ENCODE measurements around the gene ERI2.

The ERI2 gene

GRCh38 chr16:20806168-20807050 is at the start of gene ERI2, which contains the start of gene REXO5:
ERI2 (minus strand) TSS chr16:20806472; CDS start chr16:20806430, 42 bp downstream.
REXO5 (plus strand) TSS chr16:20806527; CDS start chr16:20806954, 427 bp downstream.
- DNase-seq (ENCODE audit: low spot score): peak; percentile 97

DNA sequence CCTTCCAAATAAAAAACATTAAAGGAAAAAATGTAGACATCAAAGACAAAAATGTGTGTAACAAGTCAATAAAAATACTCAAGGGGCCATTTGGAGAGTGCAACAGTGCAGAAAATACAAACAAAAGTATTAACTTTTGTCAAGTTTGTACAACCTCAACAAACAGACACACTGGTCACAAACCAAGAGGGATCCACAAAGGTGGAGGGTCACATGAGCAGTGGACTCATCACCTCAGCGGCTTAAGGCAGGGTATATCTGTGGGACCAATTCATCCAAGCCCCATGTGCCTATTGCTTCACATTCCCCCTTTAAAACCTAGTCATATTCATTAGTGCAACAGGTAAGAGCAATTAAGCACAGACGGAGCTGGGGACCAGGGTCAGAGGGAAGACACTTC is 48.7 kb upstream of the ERI2 start:
- no peak for DNase-seq (ENCODE audit: low spot score)

GRCh38 chr16:20853981-20854620 is 47.8 kb upstream of the ERI2 start:
- DNase-seq (ENCODE audit: low spot score): no peak

DNA sequence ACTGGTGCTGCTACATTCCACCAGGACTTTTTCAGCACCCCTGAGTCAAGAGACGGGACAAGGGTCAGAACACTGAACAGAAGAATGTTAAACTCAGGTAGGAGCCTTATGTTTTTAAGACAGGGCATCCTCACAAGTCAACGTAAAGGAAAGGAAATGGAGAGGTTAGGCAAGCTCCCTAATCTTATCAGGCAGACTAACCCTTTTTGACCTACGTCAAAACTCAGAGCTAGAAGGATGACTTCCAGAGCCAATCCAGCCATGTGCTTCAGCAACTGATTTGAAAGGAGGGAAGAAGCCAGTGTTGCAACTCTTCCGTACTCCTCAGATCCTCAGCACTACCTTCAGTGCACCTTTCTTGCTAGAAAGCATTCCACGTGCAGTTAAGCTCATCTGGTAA is 46.9 kb upstream of the ERI2 start:
- no peak for DNase-seq (ENCODE audit: low spot score)

DNA sequence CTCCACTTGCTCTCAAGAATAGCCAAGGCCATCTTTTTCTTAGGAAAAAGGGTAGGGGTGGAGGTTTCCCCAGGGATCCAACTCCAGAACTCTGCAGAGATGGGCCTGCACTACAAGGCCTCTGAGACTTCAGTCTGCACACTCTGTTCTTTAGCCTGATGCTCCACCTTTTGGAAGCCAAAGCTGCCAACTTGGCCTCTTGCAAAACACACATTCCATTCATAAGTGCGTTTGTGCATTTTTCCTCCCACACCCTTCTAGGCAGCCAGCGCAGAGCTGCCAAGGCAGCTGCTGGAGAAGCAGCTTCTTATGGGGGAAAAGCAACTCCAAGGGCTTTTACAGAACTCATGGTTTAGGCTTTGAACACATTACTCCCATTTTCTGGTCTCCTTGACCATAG is 45.3 kb upstream of the ERI2 start:
- peak; percentile 89 for DNase-seq (ENCODE audit: low spot score)

GRCh38 chr16:20850981-20851380 is 44.7 kb upstream of the ERI2 start:
- DNase-seq (ENCODE audit: low spot score): no peak

- peak; percentile 58 for DNase-seq (ENCODE audit: low spot score)
Observed at GRCh38 chr16:20849589-20850390, 43.5 kb upstream of the ERI2 start.

DNA sequence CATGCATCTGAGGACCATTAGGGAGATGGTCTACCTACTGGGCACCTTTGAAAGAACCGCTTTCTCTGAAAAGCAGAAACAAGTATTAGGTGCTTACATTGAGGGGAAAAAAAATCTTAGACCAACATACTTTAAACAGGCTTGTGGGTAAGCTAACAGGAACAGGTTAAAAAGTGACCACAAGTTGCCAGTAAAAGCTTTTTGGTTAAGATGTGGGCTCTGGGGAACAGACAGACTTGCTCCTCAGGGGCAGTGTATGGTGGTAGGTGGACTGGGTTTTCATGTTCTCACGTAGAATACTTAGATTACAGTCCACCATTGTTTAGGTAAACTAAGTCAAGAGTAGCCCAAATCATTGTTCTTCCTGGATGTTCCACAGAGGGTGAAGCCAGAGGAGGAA is 41.3 kb upstream of the ERI2 start:
- no peak for DNase-seq (ENCODE audit: low spot score)

GRCh38 chr16:20846551-20846950 is 40.3 kb upstream of the ERI2 start:
- DNase-seq (ENCODE audit: low spot score): no peak

DNA sequence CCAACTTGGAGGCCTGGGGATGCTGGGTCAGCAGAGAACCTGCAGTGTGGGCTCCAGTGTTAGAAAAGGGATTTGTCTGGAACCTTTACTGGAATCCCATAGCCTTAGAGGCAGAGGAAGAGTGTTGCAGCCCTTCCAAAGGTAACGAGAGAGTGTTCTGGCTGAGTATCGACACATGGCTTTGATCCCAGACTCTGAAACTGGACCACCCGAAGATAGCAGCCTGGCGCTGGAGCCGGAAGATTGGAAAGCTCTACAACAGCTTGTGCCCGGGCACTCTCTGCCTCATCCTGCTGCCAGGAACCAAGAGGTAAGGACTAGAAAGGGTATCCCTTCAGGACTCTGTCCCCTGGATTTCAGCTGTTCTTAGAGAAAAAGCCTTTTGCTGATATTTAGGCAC is 39.8 kb upstream of the ERI2 start:
- no peak for DNase-seq (ENCODE audit: low spot score)

DNA sequence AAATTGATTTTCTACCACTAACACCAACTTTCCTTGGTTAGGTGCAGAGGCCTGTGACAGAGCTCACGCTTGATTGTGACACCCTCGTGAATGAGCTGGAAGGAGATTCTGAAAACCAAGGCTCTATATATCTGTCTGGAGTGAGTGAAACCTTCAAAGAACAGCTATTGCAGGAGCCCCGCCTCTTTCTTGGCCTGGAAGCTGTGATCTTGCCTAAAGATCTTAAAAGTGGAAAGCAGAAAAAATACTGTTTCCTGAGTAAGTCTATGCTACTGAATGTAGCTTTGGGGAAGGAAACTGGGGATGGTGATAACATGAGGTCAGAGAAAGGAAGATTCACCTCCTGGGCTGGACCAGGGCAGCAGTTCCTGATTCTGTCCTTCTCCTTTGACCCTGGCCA is 38.3 kb upstream of the ERI2 start:
- DNase-seq (ENCODE audit: low spot score): no peak

DNA sequence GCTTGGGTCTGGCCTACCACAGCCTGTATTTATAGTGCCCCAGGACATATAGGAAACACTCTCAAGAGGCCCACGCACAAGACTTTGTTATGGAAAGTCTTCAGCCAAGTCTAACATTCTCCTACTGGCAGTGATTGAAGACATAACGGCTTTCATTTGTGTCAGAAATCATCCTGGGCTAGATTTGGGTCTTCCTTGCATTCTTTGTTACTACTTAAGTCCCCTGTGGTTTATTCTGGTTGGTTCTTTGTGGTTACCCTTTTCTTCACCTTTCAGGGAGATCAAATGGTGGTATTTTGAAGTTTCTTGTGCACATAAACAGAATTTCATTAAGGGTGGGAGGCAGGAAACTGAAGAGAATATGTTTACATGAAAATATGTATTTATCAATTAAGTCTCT is 37.8 kb upstream of the ERI2 start:
- no peak for DNase-seq (ENCODE audit: low spot score)

DNA sequence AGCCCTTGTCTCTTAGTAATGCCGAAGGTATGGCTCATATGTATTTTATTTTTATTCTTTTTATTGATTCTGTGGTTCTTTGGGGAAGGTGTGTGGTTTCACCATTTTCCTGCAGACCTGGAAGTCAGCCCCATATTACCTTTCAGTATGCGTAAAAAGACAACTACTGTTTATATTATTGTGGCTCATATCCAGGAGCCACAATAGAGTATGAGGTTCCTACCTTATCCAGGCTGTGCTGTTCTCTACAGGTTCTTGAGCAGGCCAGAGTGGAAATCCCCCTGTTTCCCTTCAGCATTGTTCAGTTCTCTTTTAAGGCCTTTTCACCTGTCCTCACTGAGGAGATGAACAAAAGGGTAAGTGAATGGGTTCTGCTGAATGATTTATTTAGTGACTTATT is 33.2 kb upstream of the ERI2 start:
- no peak for DNase-seq (ENCODE audit: low spot score)

DNA sequence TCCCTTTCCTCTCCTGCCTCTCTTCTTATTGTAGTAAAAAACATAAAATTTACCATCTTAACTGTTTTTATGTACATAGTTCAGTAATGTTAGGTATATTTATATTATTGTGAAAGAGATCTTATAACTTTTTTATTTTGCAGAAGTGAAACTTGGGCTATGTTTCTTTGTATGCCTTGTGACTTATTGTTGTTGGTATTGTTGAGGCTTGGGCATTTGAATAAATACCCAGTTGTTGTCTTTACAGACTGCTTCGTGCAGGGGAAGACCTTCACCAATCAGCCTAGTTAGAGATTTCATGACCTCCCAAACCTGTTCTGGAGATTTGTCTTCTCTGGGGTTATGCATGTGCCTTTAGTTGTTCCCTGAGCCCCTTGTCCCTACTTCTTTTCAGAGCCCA is 32.0 kb upstream of the ERI2 start:
- no peak for DNase-seq (ENCODE audit: low spot score)

GRCh38 chr16:20833086-20833485 is 26.8 kb upstream of the ERI2 start:
- DNase-seq (ENCODE audit: low spot score): no peak

GRCh38 chr16:20830372-20830771 is 24.1 kb upstream of the ERI2 start:
- no peak for DNase-seq (ENCODE audit: low spot score)

- no peak for DNase-seq (ENCODE audit: low spot score)
Observed at GRCh38 chr16:20829536-20829935, 23.3 kb upstream of the ERI2 start.

DNA sequence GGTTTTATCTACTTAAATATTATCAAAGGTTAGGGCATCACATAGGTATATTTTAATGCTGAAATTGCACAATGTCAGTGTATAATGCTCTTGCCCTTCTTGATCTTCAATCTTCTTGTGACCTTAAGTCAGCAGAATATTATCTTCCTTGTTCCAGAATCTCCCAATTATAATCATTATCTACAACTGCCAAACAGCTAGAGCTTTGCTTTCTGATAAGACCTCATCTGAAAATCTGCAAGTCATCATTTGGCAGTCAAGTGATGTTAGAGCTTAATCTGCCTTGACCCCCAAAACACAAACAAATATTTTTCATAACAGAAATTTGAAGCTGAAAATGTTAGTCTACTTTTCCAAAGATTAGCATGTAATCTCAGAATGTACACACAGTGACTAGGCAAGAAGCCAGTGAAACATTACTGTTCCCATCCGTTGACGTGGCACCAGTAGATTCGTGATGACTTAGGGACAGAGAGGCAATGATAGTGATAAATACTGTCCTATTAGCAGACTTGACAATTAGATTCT is 19.8 kb upstream of the ERI2 start:
- no peak for DNase-seq (ENCODE audit: low spot score)

GRCh38 chr16:20822521-20823325 is 16.5 kb upstream of the ERI2 start:
- no peak for DNase-seq (ENCODE audit: low spot score)

- no peak for DNase-seq (ENCODE audit: low spot score)
Observed at GRCh38 chr16:20821682-20822081, 15.4 kb upstream of the ERI2 start.

DNA sequence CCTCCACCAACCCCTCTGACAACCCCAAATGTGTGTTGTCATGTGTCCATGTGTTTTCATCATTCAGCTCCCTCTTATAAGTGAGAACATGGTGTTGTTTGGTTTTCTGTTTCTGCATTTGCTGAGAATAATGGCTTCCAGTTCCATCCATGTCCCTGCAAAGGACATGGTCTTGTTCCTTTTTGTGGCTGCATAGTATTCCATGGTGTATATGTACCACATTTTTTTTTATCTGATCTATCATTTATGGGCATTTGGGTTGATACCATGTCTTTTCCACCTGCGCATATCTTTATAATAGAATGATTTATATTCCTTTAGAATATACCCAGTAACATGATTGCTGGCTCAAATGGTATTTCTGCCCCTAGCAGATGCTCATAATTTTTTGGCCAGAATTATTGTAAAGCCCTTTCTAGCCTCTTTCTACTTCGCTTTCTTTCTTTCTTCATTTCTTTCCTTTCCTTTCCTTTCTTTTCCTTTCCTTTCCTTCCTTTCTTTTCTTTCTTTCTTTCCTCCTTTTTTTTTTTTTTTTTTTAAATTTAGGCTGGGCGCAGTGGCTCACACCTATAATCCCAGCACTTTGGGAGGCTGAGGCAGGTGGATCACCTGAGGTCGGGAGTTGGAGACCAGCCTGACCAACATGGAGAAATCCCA is 12.8 kb upstream of the ERI2 start:
- no peak for DNase-seq (ENCODE audit: low spot score)
